ENCODE results near the gene MID2. TPM values are rescaled to one million over a fixed set of nuclear protein-coding genes. Genes with fewer than 3 reads are reported as not detected.

MID2 gene
- total RNA-seq, 1 experiment from 2014 or later, result 0.43 TPM

DNA sequence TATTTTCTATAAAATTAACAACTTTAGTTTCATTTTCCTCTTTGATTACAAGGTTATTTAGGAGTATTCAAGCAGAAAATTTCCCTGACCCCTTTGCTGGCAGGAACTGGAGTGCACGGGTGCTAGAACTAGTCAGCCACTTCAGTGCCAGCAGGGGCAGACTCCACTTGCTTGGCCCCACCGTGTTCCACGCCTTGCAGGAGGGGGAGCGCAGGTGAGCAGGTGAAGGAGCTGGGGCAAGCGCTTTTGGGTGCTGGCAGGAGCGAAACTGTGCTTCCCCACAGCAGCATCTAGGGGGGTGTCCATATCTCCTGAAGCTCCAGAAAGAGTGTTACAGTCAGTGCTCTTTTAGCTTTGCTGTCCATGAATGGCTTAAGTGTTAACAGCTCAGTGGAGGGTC lies 45.5 kb downstream of the MID2 start:
- no peak for DNase-seq (ENCODE audit: low spot score)
- Histone ChIP-seq H3K36me3 (ENCODE audit: insufficient read depth, low read length, poor library complexity, severe bottlenecking) (no peaks in the 10 kb centered on the region), H3K4me1 (ENCODE audit: insufficient read depth, low read length, poor library complexity, severe bottlenecking) (no peaks in the 10 kb centered on the region), H3K4me3 (ENCODE audit: low read depth, low read length, poor library complexity, severe bottlenecking) (no peak overlapping the region), H3K27ac (ENCODE audit: low read depth, low read length, poor library complexity, severe bottlenecking) (no peak overlapping the region), H3K27me3 (replicated peaks; ENCODE audit: insufficient read depth, low read depth, low read length, poor library complexity) (peaks cover 23% of the 10 kb centered on the region), H3K9me3 (ENCODE audit: low read depth, low read length, poor library complexity, severe bottlenecking) (no peaks in the 10 kb centered on the region)
- TF ChIP-seq, protein P1, sequence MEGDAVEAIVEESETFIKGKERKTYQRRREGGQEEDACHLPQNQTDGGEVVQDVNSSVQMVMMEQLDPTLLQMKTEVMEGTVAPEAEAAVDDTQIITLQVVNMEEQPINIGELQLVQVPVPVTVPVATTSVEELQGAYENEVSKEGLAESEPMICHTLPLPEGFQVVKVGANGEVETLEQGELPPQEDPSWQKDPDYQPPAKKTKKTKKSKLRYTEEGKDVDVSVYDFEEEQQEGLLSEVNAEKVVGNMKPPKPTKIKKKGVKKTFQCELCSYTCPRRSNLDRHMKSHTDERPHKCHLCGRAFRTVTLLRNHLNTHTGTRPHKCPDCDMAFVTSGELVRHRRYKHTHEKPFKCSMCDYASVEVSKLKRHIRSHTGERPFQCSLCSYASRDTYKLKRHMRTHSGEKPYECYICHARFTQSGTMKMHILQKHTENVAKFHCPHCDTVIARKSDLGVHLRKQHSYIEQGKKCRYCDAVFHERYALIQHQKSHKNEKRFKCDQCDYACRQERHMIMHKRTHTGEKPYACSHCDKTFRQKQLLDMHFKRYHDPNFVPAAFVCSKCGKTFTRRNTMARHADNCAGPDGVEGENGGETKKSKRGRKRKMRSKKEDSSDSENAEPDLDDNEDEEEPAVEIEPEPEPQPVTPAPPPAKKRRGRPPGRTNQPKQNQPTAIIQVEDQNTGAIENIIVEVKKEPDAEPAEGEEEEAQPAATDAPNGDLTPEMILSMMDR (conservative IDR thresholded peaks at IDR 0.05; ENCODE audit: low read depth, low read length), result no peak
- no peak for TF ChIP-seq EZH2 (IDR thresholded peaks at IDR 0.05; ENCODE audit: borderline replicate concordance, low read depth, low read length, poor library complexity, severe bottlenecking)
- CTCF ChIA-PET, result interaction anchor here (0.6 kb wide), 1 partner anchor 329 kb away, joined by 3 read pairs; no protein-coding TSS in a partner anchor
- intact Hi-C loops (cut with micrococcal nuclease; ENCODE audit: unreplicated experiment), result no loop called here
- POLR2A ChIA-PET (ENCODE audit: low non-redundant PET), result no interaction called here
- no TSS peak for BruUV-seq (replicated peaks)

DNA sequence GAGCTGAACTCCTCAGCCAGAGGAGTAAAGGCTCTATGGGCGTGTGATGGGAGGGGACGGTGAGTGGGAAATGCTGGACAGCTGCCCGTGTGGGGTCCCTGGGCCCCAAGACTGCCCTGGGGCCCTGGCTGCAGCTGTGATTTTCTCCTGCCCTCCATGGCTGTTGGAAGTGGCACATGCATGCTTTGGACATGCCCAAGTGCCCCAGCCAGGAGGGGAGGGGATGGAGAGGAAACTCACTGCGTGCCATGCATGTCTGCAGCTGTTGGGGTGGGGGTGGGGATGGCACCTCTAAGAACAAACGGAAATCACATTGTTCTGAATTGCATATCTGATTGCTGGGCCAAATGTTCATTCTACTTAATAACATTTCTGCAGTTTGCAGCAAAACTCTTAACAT lies 52.4 kb downstream of the MID2 start:
- BruUV-seq (replicated peaks), result no TSS peak
- CTCF ChIA-PET, result no interaction called here

DNA sequence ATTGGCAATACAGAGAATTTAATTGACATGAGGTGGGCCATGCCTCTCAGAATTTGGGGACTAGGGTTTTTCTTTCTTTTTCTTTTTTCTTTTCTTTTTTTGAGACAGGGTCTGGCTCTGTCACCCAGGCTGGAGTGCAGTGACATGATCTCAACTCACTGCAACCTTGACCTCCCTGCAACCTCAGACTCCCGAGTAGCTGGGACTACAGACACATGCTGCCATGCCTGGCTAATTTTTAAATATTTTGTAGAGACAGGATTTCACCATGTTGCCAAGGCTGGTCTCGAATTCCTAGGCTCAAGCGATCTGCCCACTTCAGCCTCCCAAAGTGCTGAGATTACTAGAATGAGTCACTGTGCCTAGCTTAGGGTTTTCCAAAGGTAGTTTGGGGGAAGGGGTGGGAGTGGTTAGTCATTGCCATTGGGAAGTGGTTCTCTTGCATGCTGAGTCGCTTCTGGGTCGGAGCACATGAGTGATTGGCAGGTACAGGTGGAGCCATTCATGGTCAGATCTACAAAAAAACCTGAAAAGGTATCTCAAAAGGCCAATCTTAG lies 54.5 kb downstream of the MID2 start:
- Histone ChIP-seq H3K36me3 (ENCODE audit: insufficient read depth, low read length, poor library complexity, severe bottlenecking) (no peaks in the 10 kb centered on the region), H3K4me3 (ENCODE audit: low read depth, low read length, poor library complexity, severe bottlenecking) (no peak overlapping the region), H3K4me1 (ENCODE audit: insufficient read depth, low read length, poor library complexity, severe bottlenecking) (no peaks in the 10 kb centered on the region), H3K9me3 (ENCODE audit: low read depth, low read length, poor library complexity, severe bottlenecking) (no peaks in the 10 kb centered on the region), H3K27ac (ENCODE audit: low read depth, low read length, poor library complexity, severe bottlenecking) (no peak overlapping the region), H3K27me3 (replicated peaks; ENCODE audit: insufficient read depth, low read depth, low read length, poor library complexity) (no peaks in the 10 kb centered on the region)
- ChIA-PET CTCF (no interaction called here), POLR2A (ENCODE audit: low non-redundant PET) (no interaction called here)
- no peak for DNase-seq (ENCODE audit: low spot score)
- intact Hi-C loops (cut with micrococcal nuclease; ENCODE audit: unreplicated experiment), result no loop called here
- no TSS peak for BruUV-seq (replicated peaks)
- TF ChIP-seq, protein P1 (conservative IDR thresholded peaks at IDR 0.05; ENCODE audit: low read depth, low read length), result no peak
- TF ChIP-seq EZH2 (IDR thresholded peaks at IDR 0.05; ENCODE audit: borderline replicate concordance, low read depth, low read length, poor library complexity, severe bottlenecking), result no peak

More for the DNA sequence above, 52.4 kb downstream of the MID2 start:
- H3K27me3 ChIP-seq (replicated peaks; ENCODE audit: insufficient read depth, low read depth, low read length, poor library complexity), result no peaks in the 10 kb centered on the region
- H3K36me3 ChIP-seq (ENCODE audit: insufficient read depth, low read length, poor library complexity, severe bottlenecking), result no peaks in the 10 kb centered on the region
- no peak overlapping the region for H3K4me3 ChIP-seq (ENCODE audit: low read depth, low read length, poor library complexity, severe bottlenecking)
- H3K4me1 ChIP-seq (ENCODE audit: insufficient read depth, low read length, poor library complexity, severe bottlenecking), result no peaks in the 10 kb centered on the region
- no peak overlapping the region for H3K27ac ChIP-seq (ENCODE audit: low read depth, low read length, poor library complexity, severe bottlenecking)
- POLR2A ChIA-PET (ENCODE audit: low non-redundant PET), result no interaction called here
- DNase-seq (ENCODE audit: low spot score), result no peak
- H3K9me3 ChIP-seq (ENCODE audit: low read depth, low read length, poor library complexity, severe bottlenecking), result no peaks in the 10 kb centered on the region
- intact Hi-C loops (cut with micrococcal nuclease; ENCODE audit: unreplicated experiment), result no loop called here
- no peak for TF ChIP-seq EZH2 (IDR thresholded peaks at IDR 0.05; ENCODE audit: borderline replicate concordance, low read depth, low read length, poor library complexity, severe bottlenecking)
- TF ChIP-seq, protein P1 (conservative IDR thresholded peaks at IDR 0.05; ENCODE audit: low read depth, low read length), result no peak
